Gastroesophageal sphincter (tissue), 3 donors: ENCODE results near the gene RCBTB2.

Experiments used
- CTCF ChIP-seq, 4 experiments: fragments of 200-600 bp in 2 of 4; fragments of 450-650 bp in 2 of 4; sonication (generic) in 1 of 4; IDR thresholded peaks; one replicate each; pipeline ENCODE4 v1.5.1; 2017 to 2019; ENCODE audit warnings: antibody characterized with exemption in 4 of 4, mild to moderate bottlenecking in 2 of 4, moderate library complexity in 2 of 4
- EP300 ChIP-seq: sonication (generic); formaldehyde crosslinking; IDR thresholded peaks from one replicate; pipeline ENCODE4 v1.6.1; 2017; ENCODE audit warnings: antibody characterized with exemption, mild to moderate bottlenecking
- POLR2A ChIP-seq, 2 donors: fragments of 450-650 bp; IDR thresholded peaks; one replicate each; pipeline ENCODE4 v1.6.1; 2017; ENCODE audit warnings: antibody characterized with exemption in 2 of 2, mild to moderate bottlenecking in 2 of 2, moderate library complexity in 1 of 2

GRCh38 chr13:48560657-48561337 lies 27.9 kb upstream of the RCBTB2 start:
- no peak for TF ChIP-seq CTCF (IDR thresholded peaks at IDR 0.05)
- no peak for TF ChIP-seq POLR2A (IDR thresholded peaks at IDR 0.05)
- TF ChIP-seq EP300, result no peak
